K562 (cell line): ENCODE results near the gene ASS1. TPM values are rescaled to one million over a fixed set of nuclear protein-coding genes. Genes with fewer than 3 reads are reported as not detected.

Experiments
- ATAC-seq: fragments of 200-7000 bp; cut with Tn5 transposase; 3 replicates; pipeline ENCODE4 v1.9.1; 2020; ENCODE audit warnings: moderate library complexity
- BruUV-seq: library from RNA; stranded (reverse); fragments of 400-500 nt; replicated peaks from 2 replicates; lab custom pipeline; 2021; lab: Mats Ljungman, UMichigan
- CTCF ChIA-PET: fragments of 300-600 bp; formaldehyde crosslinking; extraction: SDS; loops from one replicate; lab custom pipeline; 2021; ENCODE audit warnings: low intra/inter-chr PET ratio; lab: Yijun Ruan, JAX
- POLR2A ChIA-PET: fragments of 300-600, 350-650 bp; sonication (Branson Sonifier 250); formaldehyde crosslinking; extraction: SDS; loops from one replicate; lab custom pipeline; 2021; ENCODE audit warnings: antibody characterized with exemption, inconsistent platforms; lab: Yijun Ruan, JAX
- DNase-seq, 4 experiments: peaks; one replicate each; pipeline versions ENCODE4 v3.0.0 to v3.0.0-alpha.2; 2011 to 2018; ENCODE audit warnings: low spot score in 3 of 4, mixed read lengths in 3 of 4; ENCODE audit errors: extremely low read depth in 1 of 4
- FAIRE-seq: peaks from 2 replicates; lab custom pipeline; 2011; peaks lifted over from hg19 to GRCh38; lab: Jason Lieb, UNC
- H2AFZ ChIP-seq: 2 replicates; pipeline ENCODE4 v1.6.0; 2011; ENCODE audit warnings: low read depth, low read length, control low read depth, inconsistent platforms
- H3K27ac ChIP-seq: fragments of 200-600 bp; 3 replicates; pipeline ENCODE4 v1.8.0; 2011; ENCODE audit warnings: low read depth, mild to moderate bottlenecking, control low read depth, inconsistent platforms, low read length, moderate library complexity, mixed read lengths; ENCODE audit errors: extremely low read depth
- H3K27me3 ChIP-seq, 2 experiments: fragments of 300-600 bp in 1 of 2; 2 replicates in 1 of 2; 3 replicates in 1 of 2; pipeline versions ENCODE4 v1.6.0 to v1.8.0; 2011; ENCODE audit warnings: inconsistent platforms in 2 of 2, low read length in 2 of 2, mild to moderate bottlenecking in 1 of 2, mixed read lengths in 1 of 2, moderate library complexity in 1 of 2; ENCODE audit not compliant: control insufficient read depth in 2 of 2, insufficient read depth in 2 of 2
- H3K36me3 ChIP-seq: fragments of 300-600 bp; 3 replicates; pipeline ENCODE4 v1.8.0; 2011; ENCODE audit warnings: mild to moderate bottlenecking, low read length, inconsistent platforms; ENCODE audit not compliant: control insufficient read depth, insufficient read depth
- H3K4me1 ChIP-seq, 2 experiments: fragments of 200-600 bp in 1 of 2; replicated peaks in 1 of 2; 2 replicates in 1 of 2; 3 replicates in 1 of 2; pipeline versions ENCODE4 v1.5.1 to v1.8.0; 2011; ENCODE audit warnings: inconsistent platforms in 2 of 2, low read length in 2 of 2, mild to moderate bottlenecking in 1 of 2, mixed read lengths in 1 of 2, moderate library complexity in 1 of 2; ENCODE audit not compliant: control insufficient read depth in 2 of 2, insufficient read depth in 2 of 2
- H3K4me2 ChIP-seq: 2 replicates; pipeline ENCODE4 v1.6.1; 2011; ENCODE audit warnings: low read length, control low read depth, inconsistent platforms, mixed read lengths; ENCODE audit not compliant: insufficient read depth
- H3K4me3 ChIP-seq: fragments of 200-600 bp; sonication (generic), shearing (Covaris generic); 2 replicates; pipeline ENCODE4 v1.5.1; 2016; ENCODE audit warnings: control low read depth, inconsistent platforms
- H3K79me2 ChIP-seq: fragments of 200-600 bp; 3 replicates; pipeline ENCODE4 v1.8.0; 2011; ENCODE audit warnings: low read length, inconsistent platforms; ENCODE audit not compliant: control insufficient read depth, insufficient read depth
- H3K9ac ChIP-seq, 2 experiments: 2 replicates each; pipeline versions ENCODE4 v1.6.0 to v1.6.1; 2011; ENCODE audit warnings: low read depth in 2 of 2, low read length in 2 of 2, control low read depth in 1 of 2, inconsistent platforms in 1 of 2, mild to moderate bottlenecking in 1 of 2, mixed read lengths in 1 of 2; ENCODE audit not compliant: insufficient read depth in 1 of 2
- H3K9me1 ChIP-seq: one replicate; pipeline ENCODE4 v1.6.0; 2011; ENCODE audit warnings: inconsistent platforms, mild to moderate bottlenecking, low read length, moderate library complexity; ENCODE audit not compliant: control insufficient read depth, insufficient read depth
- H3K9me3 ChIP-seq: replicated peaks from 2 replicates; pipeline ENCODE4 v1.5.1; 2011; ENCODE audit warnings: low read depth, low read length, inconsistent platforms; ENCODE audit not compliant: control insufficient read depth, insufficient read depth
- H4K20me1 ChIP-seq: replicated peaks from 2 replicates; pipeline ENCODE4 v1.6.1; 2011; ENCODE audit warnings: low read length, inconsistent platforms, mixed read lengths; ENCODE audit not compliant: control insufficient read depth, insufficient read depth
- ATF7 ChIP-seq: fragments of 450-650 bp; IDR thresholded peaks from 2 replicates; pipeline ENCODE4 v1.7.1; 2014; ENCODE audit warnings: mild to moderate bottlenecking, moderate library complexity
- DIDO1 ChIP-seq: fragments of 450-650 bp; IDR thresholded peaks from 2 replicates; pipeline ENCODE4 v1.6.1; 2016; ENCODE audit warnings: low read depth, missing biosample characterization, missing genetic modification characterization
- DMBX1 ChIP-seq: fragments of 250-450 bp; sonication (Bioruptor Pico); IDR thresholded peaks from 2 replicates; pipeline ENCODE4 v1.8.0; 2022; ENCODE audit warnings: inconsistent platforms, mild to moderate bottlenecking, moderate library complexity, borderline replicate concordance
- ZBTB40 ChIP-seq, 2 experiments: fragments of 450-650 bp in 1 of 2; sonication (generic) in 1 of 2; formaldehyde crosslinking in 1 of 2; IDR thresholded peaks; 2 replicates each; pipeline versions ENCODE4 v1.7.1 to v1.9.0; 2016 to 2022; ENCODE audit warnings: inconsistent platforms in 1 of 2, mild to moderate bottlenecking in 1 of 2, missing genetic modification reagents in 1 of 2
- WGBS: fragments of 100-300 bp; shearing (Covaris generic); methylation state at CpG from one replicate; pipeline ENCODE4 v1.1.6; 2016; ENCODE audit warnings: low coverage, mixed read lengths; ENCODE audit not compliant: insufficient coverage; ENCODE audit errors: missing lambda C conversion rate; 5-methylcytosine and 5-hydroxymethylcytosine counted together
- in situ Hi-C: fragments of 300-500 bp; cut with MboI; formaldehyde crosslinking; loops from 4 replicates; pipeline ENCODE4 v1.15.0; 2018; ENCODE audit warnings: inconsistent platforms, mixed read lengths
- intact Hi-C: fragments of 100-400 bp; cut with micrococcal nuclease; formaldehyde crosslinking; loops from 2 replicates; pipeline ENCODE4 v1.14.2; 2022
- polyA plus RNA-seq, 8 experiments: library from polyadenylated mRNA; depleted of rRNA in 4 of 8; stranded (reverse) in 5 of 8; unstranded in 3 of 8; fragments of >200 nt; fragmentation: Nextera tagmentation in 2 of 8; fragmentation: Illumina TruSeq in 1 of 8; extraction: Ambion mirVana in 2 of 8; extraction: Trizol in 1 of 8; gene quantifications; 2 replicates each; pipeline versions ENCODE4 v1.2.1 to v1.2.3, GENCODE V29; 2011 to 2014; ENCODE audit warnings: inconsistent platforms in 1 of 8, missing spikeins in 1 of 8
- total RNA-seq, 7 experiments: library from RNA; depleted of rRNA in 6 of 7; stranded (reverse); fragments of >200 nt in 6 of 7; fragmentation: Illumina TruSeq in 2 of 7; extraction: Trizol in 2 of 7; gene quantifications; 2 replicates each; pipeline versions ENCODE4 v1.2.1 to v1.2.3, GENCODE V29; 2011 to 2021; ENCODE audit warnings: low replicate concordance in 1 of 7

Gene ASS1
- total and polyA plus RNA-seq, 9 of the 15 experiments (the other 6 are each of a cell fraction or from before 2014, with no cell fraction given): 1.5 to 5.7 (median 3.7) TPM

GRCh38 chr9:130459151-130459550, 14.4 kb downstream of the ASS1 start:
- ATAC-seq: no peak
- CTCF ChIA-PET: interaction anchor here (1.0 kb wide), 1 partner anchor 405 kb away, joined by 3 read pairs; no protein-coding TSS in a partner anchor
- POLR2A ChIA-PET: interaction anchor here (0.6 to 1.7 kb wide), 3 partner anchors 9 to 11 kb away, joined by 3 to 8 read pairs (median 3); no protein-coding TSS in a partner anchor
- Histone ChIP-seq H3K9ac (no peak overlapping the region), H3K9me3 (no peaks in the 10 kb centered on the region), H3K4me2 (no peak overlapping the region), H4K20me1 (peaks cover 13% of the 10 kb centered on the region), H2AFZ (peak overlapping the region; percentile 65), H3K9me1 (no peaks in the 10 kb centered on the region), H3K79me2 (no peaks in the 10 kb centered on the region), H3K27me3 (peaks cover 5 to 33% of the 10 kb centered on the region in 2 experiments; a peak in 3 of 5 replicates), H3K4me3 (no peak overlapping the region), H3K4me1 (peaks cover 0 to 16% of the 10 kb centered on the region in 2 experiments; a peak in 1 of 5 replicates), H3K36me3 (no peaks in the 10 kb centered on the region), H3K27ac (no peak overlapping the region)
- WGBS: 23% methylated on average over 8 of the region's 8 CpGs
- in situ Hi-C loops (loop anchor here (10.0 kb wide), 1 partner anchor 406 kb away; no protein-coding TSS in a partner anchor), intact Hi-C loops (no loop called here)
- FAIRE-seq: no peak
- no peak for DNase-seq
- no TSS peak for BruUV-seq
- TF ChIP-seq DIDO1 (tag) (no peak), DMBX1 (CRISPR knock-in tag) (no peak), ATF7 (peak; percentile 53; the same call in 1 of the 2 replicates), ZBTB40 (IDR thresholded peaks at IDR 0.05) (peak; percentile 62; the same call in 1 of the 2 replicates), ZBTB40 (CRISPR knock-in tag; IDR thresholded peaks at IDR 0.05) (no peak)
